Right lobe of liver (tissue), 6 donors: ENCODE results near the gene ATP6V1C2. TPM values are rescaled to one million over a fixed set of nuclear protein-coding genes. Genes with fewer than 3 reads are reported as not detected.
"Not testable (repeated sequence)": the region's sequence is repeated elsewhere in the genome, so short reads cannot be mapped to it uniquely, and the experiment has no call there.

Experiments
- ATAC-seq, 4 donors: fragments of 200-7000 bp; cut with Tn5 transposase; one replicate each; pipeline ENCODE4 v1.9.1; 2020; ENCODE audit warnings: mild to moderate bottlenecking in 4 of 4, moderate library complexity in 4 of 4
- DNase-seq, 3 donors: peaks; one replicate each; pipeline ENCODE4 v3.0.0-alpha.2; 2020
- H3K27ac ChIP-seq, 3 donors: fragments of 200-600 bp; one replicate each; pipeline ENCODE4 v1.8.0; 2022
- H3K27me3 ChIP-seq, 2 donors: fragments of 200-600 bp; one replicate each; pipeline ENCODE4 v1.8.0; 2022
- H3K36me3 ChIP-seq, 4 donors: fragments of 200-600 bp; sonication (generic) in 1 of 4; one replicate each; pipeline versions ENCODE4 v1.5.1 to v1.8.0; 2017 to 2022; ENCODE audit warnings: control low read depth in 1 of 4
- H3K4me1 ChIP-seq, 4 donors: fragments of 200-600 bp; sonication (generic) in 1 of 4; one replicate each; pipeline versions ENCODE4 v1.5.1 to v1.8.0; 2017 to 2022; ENCODE audit warnings: control low read depth in 1 of 4
- H3K4me3 ChIP-seq, 3 donors: fragments of 200-600 bp; one replicate each; pipeline ENCODE4 v1.8.0; 2022
- H3K9me3 ChIP-seq, 4 donors: fragments of 200-600 bp; sonication (generic) in 1 of 4; one replicate each; pipeline versions ENCODE4 v1.5.1 to v1.8.0; 2017 to 2022; ENCODE audit warnings: control low read depth in 1 of 4
- POLR2A ChIP-seq: fragments of 450-650 bp; IDR thresholded peaks from one replicate; pipeline ENCODE4 v1.6.1; 2017; ENCODE audit warnings: antibody characterized with exemption, mild to moderate bottlenecking
- WGBS: methylation state at CpG from one replicate; pipeline ENCODE4 v1.1.6; 2018; ENCODE audit warnings: low coverage, low lambda C conversion rate; ENCODE audit not compliant: insufficient coverage; ENCODE audit errors: missing lambda C conversion rate; 5-methylcytosine and 5-hydroxymethylcytosine counted together
- intact Hi-C, 2 donors: fragments of 100-400 bp; cut with DNase I; formaldehyde crosslinking; loops; one replicate each; pipeline versions ENCODE4 v1.11.2 to v1.14.1; 2022
- total RNA-seq, 6 experiments: library from RNA; depleted of rRNA in 2 of 6; stranded (reverse); fragments of >200 nt in 2 of 6; fragmentation: NEBNext Ultra II Directional in 3 of 6; extraction: Animal tissue kit (Norgen Biotek cat#: 25700) in 3 of 6; gene quantifications; one replicate each; pipeline versions ENCODE4 v1.1.0 to v1.2.4, GENCODE V29; 2016 to 2023
- TF ChIP-seq, protein P1 (sequence below), 4 donors: fragments of 200-600 bp in 3 of 4; fragments of 450-650 bp in 1 of 4; IDR thresholded peaks; one replicate each; pipeline versions ENCODE4 v1.5.1 to v1.8.0; 2016 to 2022; ENCODE audit warnings: antibody characterized with exemption in 4 of 4, mild to moderate bottlenecking in 2 of 4
- donor health status: DM: no; HTN: yes; CAD: no.
- donor health status: DM: no; HTN: no; CAD: no.
- donor health status: DM: no; HTN: no; CAD: no.
- donor health status: DM: no; HTN: yes; CAD: no.
- donor health status: DM: no; HTN: yes; CAD: no.

The ATP6V1C2 gene
- total RNA-seq, 6 experiments from 2014 or later = 0.12 to 0.22 TPM; not detected in 4

DNA sequence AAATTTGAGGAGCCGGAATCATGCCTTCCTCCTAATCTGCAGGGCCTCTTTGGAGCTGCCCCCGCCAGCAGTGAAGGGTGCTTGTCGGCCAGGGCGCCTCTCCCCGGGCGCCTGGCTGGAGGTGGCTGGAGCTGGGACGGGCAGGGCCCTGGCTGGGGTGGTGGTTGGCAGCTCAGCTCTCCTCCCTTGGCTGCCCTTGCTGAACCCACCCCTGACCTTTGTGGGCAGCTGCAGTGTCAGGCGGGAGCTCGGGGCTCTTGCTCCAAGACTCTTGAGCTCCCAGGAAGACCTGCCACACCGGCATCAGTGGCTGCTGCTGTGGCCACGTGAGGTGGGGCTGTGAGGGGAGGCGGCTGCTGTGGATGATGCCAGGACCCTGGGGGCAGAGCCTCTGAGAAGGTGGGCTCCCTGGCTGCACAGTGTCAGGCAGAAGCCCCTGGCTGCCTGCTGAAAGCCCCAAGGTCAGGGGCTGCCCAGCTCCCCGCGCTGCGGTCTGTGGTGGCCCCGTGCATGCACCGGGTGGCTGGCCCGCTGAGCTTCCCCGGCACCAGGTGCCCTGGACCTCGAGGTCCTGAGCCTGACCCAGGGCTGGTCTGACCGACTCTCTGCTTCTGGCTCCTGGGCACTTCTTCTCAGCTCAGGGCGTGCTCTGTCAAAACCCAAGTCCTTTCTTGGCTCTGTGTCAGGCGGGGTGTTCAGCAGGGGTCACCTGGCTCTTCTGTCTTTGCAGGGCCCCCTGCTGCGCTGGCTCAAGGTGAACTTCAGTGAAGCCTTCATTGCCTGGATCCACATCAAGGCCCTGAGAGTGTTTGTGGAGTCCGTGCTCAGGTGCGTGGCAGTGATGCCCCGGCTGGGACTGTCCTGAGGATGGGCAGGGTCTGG is 56.7 kb downstream of the ATP6V1C2 start:
- intact Hi-C loops = no loop called here
- H3K27me3 ChIP-seq = no peaks in the 10 kb centered on the region
- ATAC-seq (peak; percentile 26 to 29 (median 26)), DNase-seq (no peak)
- no peaks in the 10 kb centered on the region for H3K4me1 ChIP-seq
- H3K9me3 ChIP-seq = no peaks in the 10 kb centered on the region
- peaks cover 0 to 36% (median 18%) of the 10 kb centered on the region in 4 donors for H3K36me3 ChIP-seq
- WGBS = 80% methylated on average over 1 of the region's 27 CpGs
- H3K4me3 ChIP-seq = no peak overlapping the region
- TF ChIP-seq POLR2A = no peak
- TF ChIP-seq, protein P1, sequence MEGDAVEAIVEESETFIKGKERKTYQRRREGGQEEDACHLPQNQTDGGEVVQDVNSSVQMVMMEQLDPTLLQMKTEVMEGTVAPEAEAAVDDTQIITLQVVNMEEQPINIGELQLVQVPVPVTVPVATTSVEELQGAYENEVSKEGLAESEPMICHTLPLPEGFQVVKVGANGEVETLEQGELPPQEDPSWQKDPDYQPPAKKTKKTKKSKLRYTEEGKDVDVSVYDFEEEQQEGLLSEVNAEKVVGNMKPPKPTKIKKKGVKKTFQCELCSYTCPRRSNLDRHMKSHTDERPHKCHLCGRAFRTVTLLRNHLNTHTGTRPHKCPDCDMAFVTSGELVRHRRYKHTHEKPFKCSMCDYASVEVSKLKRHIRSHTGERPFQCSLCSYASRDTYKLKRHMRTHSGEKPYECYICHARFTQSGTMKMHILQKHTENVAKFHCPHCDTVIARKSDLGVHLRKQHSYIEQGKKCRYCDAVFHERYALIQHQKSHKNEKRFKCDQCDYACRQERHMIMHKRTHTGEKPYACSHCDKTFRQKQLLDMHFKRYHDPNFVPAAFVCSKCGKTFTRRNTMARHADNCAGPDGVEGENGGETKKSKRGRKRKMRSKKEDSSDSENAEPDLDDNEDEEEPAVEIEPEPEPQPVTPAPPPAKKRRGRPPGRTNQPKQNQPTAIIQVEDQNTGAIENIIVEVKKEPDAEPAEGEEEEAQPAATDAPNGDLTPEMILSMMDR (IDR thresholded peaks at IDR 0.05) = no peak
- H3K27ac ChIP-seq = no peak overlapping the region

DNA sequence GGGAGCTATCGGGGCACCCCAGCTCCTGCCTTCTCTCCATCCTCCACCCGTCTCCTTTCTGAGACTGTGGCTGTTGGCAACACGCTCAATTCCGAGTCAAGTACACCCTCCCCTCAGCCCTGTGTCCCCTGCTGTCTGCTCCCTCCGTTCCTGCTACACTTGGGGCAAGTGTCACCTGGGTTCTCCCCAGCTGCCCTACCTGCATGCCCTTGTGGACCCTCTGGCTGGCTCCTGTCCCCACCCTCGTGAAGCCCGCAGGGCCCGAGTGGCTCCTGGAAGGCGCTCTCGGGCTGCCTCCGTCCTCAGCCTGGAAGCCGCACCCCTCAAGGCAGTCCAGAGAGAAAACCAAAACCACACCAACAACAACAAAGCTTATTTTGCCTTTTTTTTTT is 57.3 kb downstream of the ATP6V1C2 start:
- ATAC-seq (no peak), DNase-seq (no peak)
- H3K27me3 ChIP-seq = no peaks in the 10 kb centered on the region
- no peaks in the 10 kb centered on the region for H3K4me1 ChIP-seq
- TF ChIP-seq, protein P1 (IDR thresholded peaks at IDR 0.05) = no peak
- TF ChIP-seq POLR2A = no peak
- no peak overlapping the region for H3K27ac ChIP-seq
- peaks cover 0 to 42% (median 21%) of the 10 kb centered on the region in 4 donors for H3K36me3 ChIP-seq
- H3K4me3 ChIP-seq = no peak overlapping the region
- intact Hi-C loops = no loop called here
- 91% methylated on average over 4 of the region's 12 CpGs for WGBS
- no peaks in the 10 kb centered on the region for H3K9me3 ChIP-seq

DNA sequence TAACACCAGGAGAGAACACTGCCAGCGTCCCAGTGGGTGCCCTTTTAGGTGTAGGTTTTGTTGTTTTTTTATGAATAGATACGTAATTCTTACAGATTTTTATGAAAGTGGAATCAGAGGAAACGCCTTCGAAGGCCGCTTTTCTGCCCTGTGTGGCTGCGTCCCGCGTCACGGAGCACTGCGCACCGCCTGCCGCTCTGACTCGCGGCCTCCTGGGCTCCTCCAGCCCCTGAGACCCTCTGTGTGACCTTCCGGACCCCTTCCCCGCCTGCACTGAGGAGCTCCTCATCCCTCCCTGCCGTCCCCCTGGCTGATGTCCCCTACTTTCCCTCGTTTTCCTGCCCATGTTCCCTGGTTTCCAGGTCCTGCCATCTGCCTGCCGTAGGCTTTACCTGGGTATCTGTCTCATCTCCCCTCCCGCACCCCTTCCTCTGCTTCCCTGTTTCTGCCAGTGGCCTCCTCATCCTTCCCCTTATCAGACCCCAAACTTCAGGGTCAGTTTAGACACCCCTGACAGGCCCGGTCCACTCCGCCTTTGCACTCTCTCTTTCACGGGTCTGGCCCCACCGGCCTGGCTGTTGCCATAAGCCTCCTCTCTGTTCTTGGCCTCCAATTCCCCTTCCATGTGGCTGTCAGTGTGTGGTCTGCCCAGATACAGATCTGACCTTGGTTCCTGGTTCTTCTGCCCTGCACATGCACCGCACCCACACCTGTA is 58.5 kb downstream of the ATP6V1C2 start:
- H3K4me3 ChIP-seq = no peak overlapping the region
- H3K27me3 ChIP-seq = no peaks in the 10 kb centered on the region
- H3K9me3 ChIP-seq = no peaks in the 10 kb centered on the region
- H3K36me3 ChIP-seq = peaks cover 0 to 54% (median 31%) of the 10 kb centered on the region in 4 donors
- no peaks in the 10 kb centered on the region for H3K4me1 ChIP-seq
- WGBS = 90% methylated on average over 23 of the region's 25 CpGs
- TF ChIP-seq POLR2A = no peak
- TF ChIP-seq, protein P1 (IDR thresholded peaks at IDR 0.05) = no peak
- intact Hi-C loops = no loop called here
- DNase-seq = no peak
- no peak for ATAC-seq
- no peak overlapping the region for H3K27ac ChIP-seq

DNA sequence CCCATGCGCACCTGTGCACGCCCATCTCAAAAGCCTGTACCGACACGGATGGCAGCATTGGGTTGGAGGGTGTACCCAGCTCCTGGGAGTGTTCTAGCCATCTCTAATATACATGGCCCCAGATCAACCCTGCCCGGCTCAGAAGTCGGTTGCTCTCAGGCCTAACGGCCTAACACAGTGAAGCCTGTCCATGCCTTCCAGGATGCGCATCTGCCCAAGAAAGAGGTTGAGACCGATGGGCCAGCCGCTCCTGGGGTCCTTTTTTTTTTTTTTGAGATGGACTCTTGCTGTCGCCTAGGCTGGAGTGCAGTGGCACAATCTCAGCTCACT is 59.0 kb downstream of the ATP6V1C2 start:
- WGBS = 93% methylated on average over 7 of the region's 11 CpGs
- no peak for TF ChIP-seq POLR2A
- TF ChIP-seq, protein P1 (IDR thresholded peaks at IDR 0.05) = no peak
- H3K27me3 ChIP-seq = no peaks in the 10 kb centered on the region
- H3K4me1 ChIP-seq = no peaks in the 10 kb centered on the region
- no peak overlapping the region for H3K27ac ChIP-seq
- no peak overlapping the region for H3K4me3 ChIP-seq
- DNase-seq (no peak), ATAC-seq (no peak)
- intact Hi-C loops = no loop called here
- peaks cover 0 to 60% (median 35%) of the 10 kb centered on the region in 4 donors for H3K36me3 ChIP-seq
- H3K9me3 ChIP-seq = no peaks in the 10 kb centered on the region

DNA sequence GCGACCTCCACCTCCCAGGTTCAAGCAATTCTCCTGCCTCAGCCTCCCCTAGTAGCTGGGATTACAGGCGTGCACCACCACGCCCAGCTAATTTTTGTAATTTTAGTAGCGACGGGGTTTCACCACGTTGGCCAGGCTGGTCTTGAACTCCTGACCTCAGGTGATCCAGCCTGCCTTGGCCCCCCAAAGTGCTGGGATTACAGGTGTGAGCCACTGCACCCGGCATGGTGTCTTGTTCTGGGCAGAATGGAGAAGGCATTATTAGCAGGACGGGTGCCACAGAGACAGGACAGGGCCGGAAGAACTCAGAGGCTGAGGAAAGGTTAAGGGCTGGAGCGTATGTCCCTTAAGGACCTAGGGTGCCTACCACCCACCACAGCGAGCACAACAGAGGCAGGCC is 59.4 kb downstream of the ATP6V1C2 start:
- ATAC-seq, intact Hi-C loops, H3K27me3 ChIP-seq, H3K4me3 ChIP-seq, DNase-seq, H3K9me3 ChIP-seq, H3K27ac ChIP-seq, H3K4me1 ChIP-seq: not testable (repeated sequence)
- H3K36me3 ChIP-seq = peaks cover 0 to 63% (median 37%) of the 10 kb centered on the region in 4 donors
- WGBS = 95% methylated on average over 4 of the region's 11 CpGs
